HG03460 (cell line): Measurements from ENCODE around the gene DACT2.
"Not testable (repeated sequence)": the region's sequence is repeated elsewhere in the genome, so short reads cannot be mapped to it uniquely, and the experiment has no call there.

Source experiments
- ATAC-seq: cut with Tn5 transposase; IDR thresholded peaks from one replicate; pipeline ENCODE4 v1.9.1; 2021; ENCODE audit not compliant: unreplicated experiment

DACT2 gene

DNA sequence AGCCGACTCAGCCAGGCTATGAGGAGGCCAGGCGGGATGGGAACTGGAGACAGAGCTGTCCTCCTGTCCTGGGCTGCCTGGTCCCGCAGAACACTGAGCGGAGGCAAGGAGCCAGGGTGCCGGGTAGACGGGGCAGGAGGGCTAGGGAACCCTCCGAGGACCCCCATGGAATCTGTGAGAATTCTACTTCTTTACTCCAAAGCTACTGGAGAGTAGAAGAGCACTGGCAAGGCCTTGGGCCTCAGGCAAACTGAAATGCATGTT is 14.9 kb downstream of the DACT2 start:
- ATAC-seq: no peak

- no peak for ATAC-seq
Observed at GRCh38 chr6:168303982-168304751, 15.4 kb downstream of the DACT2 start.

- ATAC-seq: no peak
Observed at GRCh38 chr6:168302534-168302933, 17.0 kb downstream of the DACT2 start.

DNA sequence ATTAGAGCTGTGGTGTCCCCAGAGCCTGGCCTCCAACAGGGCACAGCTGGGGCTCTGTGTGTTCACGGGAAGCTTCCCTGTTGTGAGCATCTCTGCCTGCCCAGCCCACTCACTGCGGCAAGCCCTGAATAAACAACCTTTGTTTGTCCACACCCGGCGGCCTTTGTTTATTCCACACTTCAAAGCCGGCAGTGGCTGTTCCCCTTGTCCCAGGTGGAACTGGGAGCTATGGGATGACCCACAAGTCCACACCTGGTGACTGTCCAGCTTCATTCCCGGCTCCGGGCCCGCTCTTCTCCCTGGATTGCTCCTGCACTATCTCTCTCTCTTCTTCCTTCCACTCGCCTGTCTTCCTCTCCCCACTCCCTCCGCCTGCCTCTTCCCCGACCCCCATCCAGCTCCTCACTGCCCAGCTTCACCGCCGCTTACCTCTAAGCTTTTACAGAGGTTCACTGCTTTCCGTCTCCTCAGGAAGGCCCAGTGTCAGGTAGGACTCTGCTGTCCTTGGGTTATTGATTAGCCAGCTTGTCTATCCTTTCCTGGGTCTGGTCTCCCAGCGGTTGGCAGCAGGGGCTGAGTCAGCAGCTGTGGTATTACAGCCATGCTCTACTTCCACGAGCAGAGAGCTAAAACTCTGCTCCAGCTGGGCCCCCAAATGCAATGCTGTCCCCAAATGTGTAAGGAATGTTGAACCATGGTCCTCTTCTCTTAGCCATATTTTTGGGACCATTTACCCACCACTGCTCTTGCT is 17.8 kb downstream of the DACT2 start:
- ATAC-seq: no peak

GRCh38 chr6:168300975-168301647 is 18.5 kb downstream of the DACT2 start:
- ATAC-seq: no peak

GRCh38 chr6:168299541-168300511 is 19.8 kb downstream of the DACT2 start:
- no peak for ATAC-seq

GRCh38 chr6:168297643-168298042 is 21.9 kb downstream of the DACT2 start:
- ATAC-seq: no peak

- no peak for ATAC-seq
Observed at GRCh38 chr6:168294901-168295300, 24.7 kb downstream of the DACT2 start.

DNA sequence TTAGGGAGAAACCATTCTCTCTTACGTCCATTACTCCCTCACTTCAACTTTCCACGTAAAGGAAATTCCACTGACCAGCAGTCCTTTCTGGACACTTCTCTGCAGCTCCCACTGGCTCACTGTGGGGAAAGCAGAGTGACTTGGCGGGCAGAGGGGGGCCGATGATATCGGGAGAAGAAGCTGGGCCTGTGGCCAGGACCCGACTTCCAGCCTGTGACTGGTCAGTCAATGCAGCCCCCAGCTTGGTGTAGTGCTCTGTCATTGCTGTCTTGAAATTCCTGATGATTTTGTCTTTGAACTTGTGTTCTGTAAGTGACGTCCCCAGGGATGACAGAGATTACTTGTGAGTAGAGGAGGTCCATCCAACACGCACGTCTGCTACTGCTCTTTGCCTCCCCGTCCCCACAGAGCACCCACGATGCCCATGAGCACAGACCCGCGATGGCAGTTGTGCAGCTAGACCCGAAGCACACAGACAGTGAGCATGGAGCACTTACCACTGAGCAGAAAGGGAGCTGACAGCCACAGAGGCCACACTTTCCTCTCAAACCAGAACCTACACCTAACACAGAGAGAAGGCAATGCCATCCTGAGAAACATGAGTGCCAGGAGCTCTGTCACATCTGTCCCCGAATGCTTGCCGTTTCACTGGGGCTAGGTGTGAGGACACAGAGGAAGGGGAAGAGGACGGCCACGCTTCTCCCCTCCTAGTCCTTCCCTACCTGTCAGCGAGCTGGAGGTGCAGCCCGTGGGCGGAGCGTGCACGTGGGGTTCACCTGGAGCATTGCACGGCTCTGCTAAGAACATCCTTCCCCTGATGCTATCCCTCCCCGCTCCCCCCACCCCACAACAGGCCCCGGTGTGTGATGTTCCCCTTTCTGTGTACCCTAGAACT is 25.7 kb downstream of the DACT2 start:
- ATAC-seq: no peak

DNA sequence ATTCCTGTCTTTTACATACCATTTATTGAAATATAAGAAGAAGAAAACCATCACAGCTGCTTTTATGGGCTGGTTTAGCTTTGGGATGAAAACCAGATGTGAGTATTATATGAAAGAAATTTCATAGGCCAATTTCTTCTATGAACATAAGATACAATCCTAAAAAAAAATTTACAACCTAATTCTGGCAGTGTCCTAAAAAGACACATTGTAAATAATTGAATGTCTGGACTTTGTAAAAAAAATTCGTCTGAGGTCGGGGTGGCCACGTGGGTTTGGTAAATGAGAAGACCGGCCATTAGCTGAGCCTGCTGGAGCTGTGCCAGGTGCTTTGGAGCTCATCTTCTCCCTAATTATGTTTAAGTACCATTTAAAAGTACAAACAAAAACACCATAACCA is 26.8 kb downstream of the DACT2 start:
- no peak for ATAC-seq

GRCh38 chr6:168291450-168291849 is 28.1 kb downstream of the DACT2 start:
- ATAC-seq: no peak

DNA sequence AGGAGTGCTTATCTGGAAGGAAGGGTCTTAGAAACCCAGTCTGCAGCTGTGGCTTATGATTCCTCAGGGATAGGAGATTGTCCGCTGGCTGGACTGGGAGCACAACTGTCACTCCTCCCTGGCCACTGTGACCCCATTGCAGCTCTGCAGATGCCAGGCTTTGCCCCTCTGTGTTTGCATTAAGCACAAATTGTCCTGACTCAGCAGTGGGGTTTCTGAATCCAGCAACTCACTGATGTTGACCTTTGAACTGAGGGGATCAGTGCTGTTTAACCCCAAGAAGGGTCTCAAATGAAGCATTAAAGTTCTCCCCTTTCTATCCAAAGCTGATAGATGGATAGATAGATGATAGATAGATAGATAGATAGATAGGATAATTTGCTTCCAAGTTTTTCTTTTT is 29.5 kb downstream of the DACT2 start:
- ATAC-seq: no peak

DNA sequence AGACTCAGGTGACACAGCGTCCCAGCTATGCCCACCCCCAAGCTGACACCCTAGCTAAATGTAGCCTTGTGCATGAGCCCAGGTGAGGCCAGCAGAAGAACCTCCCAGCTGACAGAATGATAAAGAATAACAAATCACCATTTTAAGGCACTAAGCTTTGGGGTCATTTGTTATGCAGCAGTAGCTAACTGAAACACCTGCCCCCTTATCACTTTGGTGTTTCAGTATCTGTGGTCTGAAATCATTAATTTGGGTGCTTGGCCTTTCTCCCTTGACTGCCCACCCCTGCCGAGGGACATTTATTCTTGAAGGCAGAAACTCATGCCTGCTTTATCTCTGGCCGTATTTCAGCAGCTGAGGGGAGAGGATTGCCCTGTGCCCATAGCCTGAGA is 30.0 kb downstream of the DACT2 start:
- ATAC-seq: no peak

DNA sequence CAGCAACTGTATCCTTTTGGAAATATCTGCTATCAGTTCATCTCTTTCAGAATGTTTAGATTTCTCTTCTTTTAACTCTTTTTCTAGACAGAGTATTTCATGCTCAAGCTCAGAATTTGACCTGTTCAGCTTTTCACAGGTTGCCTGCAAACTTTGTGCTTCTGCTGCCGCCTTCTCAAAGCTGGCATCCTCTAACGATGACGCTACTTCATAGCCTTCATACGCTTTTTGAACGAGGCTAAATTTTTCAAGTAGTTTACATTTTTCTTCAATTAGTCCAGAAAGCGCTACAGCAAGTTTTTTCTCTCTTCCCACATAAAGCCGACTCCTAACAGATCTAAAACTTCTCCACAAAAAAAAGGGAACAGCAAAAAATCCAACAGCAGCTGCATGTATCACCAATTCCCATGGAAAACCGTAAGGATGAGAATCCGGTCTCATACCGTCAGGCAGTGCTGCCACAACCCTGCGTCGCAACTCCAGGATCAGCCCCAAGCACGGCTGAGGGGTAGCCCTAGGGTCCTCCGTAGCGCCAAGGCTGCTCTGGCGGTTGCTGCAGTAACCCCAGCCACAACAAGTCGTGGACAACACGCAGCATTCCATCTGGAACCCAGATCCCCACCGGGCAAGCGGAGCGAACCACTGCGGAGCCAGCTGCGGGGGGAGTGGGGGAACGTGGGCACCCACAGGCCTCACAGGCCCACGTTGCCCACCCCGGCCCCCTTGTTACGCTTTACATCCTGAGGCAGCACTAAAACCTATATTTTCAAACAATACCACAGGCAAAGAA is 30.6 kb downstream of the DACT2 start:
- ATAC-seq: no peak

DNA sequence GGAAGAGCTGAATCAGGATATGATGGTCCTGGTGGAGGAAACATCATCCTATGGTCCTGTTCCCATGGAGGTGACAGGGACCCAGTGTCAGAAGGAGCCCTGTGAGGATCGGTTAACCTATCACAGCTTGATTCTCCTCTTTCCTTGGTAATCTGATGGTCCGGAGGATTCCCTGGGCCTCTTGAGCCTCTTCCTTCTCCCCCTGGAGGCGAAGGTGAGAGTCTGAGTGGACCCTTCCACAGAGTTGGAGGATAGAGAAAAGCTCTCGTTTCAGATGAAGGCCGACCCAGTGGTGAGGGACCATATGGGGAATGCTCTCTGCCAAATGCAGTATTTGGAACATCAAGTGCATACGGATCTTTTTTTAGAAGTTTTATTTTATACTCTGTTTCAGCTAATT is 32.1 kb downstream of the DACT2 start:
- ATAC-seq: not testable (repeated sequence)

- ATAC-seq: not testable (repeated sequence)
Observed at GRCh38 chr6:168286771-168287446, 32.7 kb downstream of the DACT2 start.

DNA sequence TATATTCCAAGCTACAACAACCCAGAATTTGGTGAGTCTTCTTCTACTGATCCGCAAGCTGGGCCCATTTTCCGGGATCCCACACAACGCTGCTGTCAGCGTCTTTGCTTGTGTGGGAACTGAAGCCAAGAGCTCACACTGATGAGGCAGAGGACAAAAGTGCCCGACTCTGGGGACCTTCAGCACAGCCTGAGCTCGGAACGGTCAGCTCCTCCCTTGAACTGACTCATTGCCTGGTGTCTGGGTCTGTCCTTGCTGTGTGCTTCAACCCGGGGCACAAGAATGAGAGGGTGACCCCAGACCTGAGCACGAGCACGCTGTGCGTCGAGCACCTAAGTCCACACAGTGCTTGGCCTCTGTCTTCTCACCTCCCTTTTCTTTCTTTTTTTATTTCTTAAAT is 33.5 kb downstream of the DACT2 start:
- no peak for ATAC-seq

- ATAC-seq: no peak
Observed at GRCh38 chr6:168285456-168285855, 34.1 kb downstream of the DACT2 start.

DNA sequence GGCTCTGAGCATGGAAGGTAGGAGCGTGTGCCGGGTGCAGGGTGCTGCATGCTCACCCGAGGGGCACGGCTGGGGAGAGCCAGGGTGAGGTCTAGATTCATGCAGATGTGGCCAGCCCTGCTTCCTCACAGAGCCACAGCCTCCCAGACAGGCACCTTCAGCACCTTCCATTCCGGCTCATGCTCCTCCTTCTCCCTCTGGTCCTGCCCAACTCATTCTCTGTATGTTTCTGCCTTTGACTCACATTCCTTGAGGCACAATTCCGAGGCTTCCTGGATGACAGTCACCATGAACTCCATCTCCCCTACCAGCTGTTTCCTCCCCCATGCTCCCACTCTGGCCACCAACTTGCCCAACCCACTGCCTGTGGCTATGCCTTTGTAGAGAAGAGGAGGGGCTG is 35.4 kb downstream of the DACT2 start:
- ATAC-seq: no peak
